GM13977 (cell line): Measurements from ENCODE around the gene MAPK8IP3.

Source experiments
- DNase-seq: peaks from one replicate; pipeline ENCODE4 v3.0.0; 2012; ENCODE audit warnings: low spot score
- CTCF ChIP-seq: IDR thresholded peaks from 2 replicates; pipeline ENCODE4 v1.5.1; 2012; ENCODE audit warnings: mild to moderate bottlenecking, control low read depth; ENCODE audit not compliant: insufficient read depth; ENCODE audit errors: extremely low read depth, missing control alignments
- in situ Hi-C: fragments of 300-500 bp; cut with MboI; formaldehyde crosslinking; loops from one replicate; pipeline ENCODE4 v1.12.0; 2022; ENCODE audit warnings: low sequenced_read_pairs, low pct_unique_long_range_greater_than_20kb, mixed read lengths, inconsistent platforms; ENCODE audit not compliant: unreplicated experiment

Gene MAPK8IP3

GRCh38 chr16:1809281-1809801 is 103.3 kb downstream of the MAPK8IP3 start:
- TF ChIP-seq CTCF = no peak
- in situ Hi-C loops = no loop called here
- no peak for DNase-seq

- in situ Hi-C loops = no loop called here
- no peak for TF ChIP-seq CTCF
- DNase-seq = no peak
Observed at GRCh38 chr16:1810106-1810505, 104.1 kb downstream of the MAPK8IP3 start.

GRCh38 chr16:1810536-1810935 is 104.5 kb downstream of the MAPK8IP3 start:
- TF ChIP-seq CTCF = no peak
- no peak for DNase-seq
- in situ Hi-C loops = no loop called here

GRCh38 chr16:1812732-1813163 is 106.8 kb downstream of the MAPK8IP3 start:
- no peak for DNase-seq
- TF ChIP-seq CTCF = peak; percentile 54
- in situ Hi-C loops = no loop called here

- in situ Hi-C loops = no loop called here
Observed at GRCh38 chr16:1815461-1815860, 109.5 kb downstream of the MAPK8IP3 start.

GRCh38 chr16:1816396-1817275 is 110.6 kb downstream of the MAPK8IP3 start:
- TF ChIP-seq CTCF = no peak
- in situ Hi-C loops = no loop called here
- no peak for DNase-seq

More at GRCh38 chr16:1815461-1815860, 109.5 kb downstream of the MAPK8IP3 start:
- no peak for TF ChIP-seq CTCF
- DNase-seq = no peak

GRCh38 chr16:1817276-1817589 is 111.2 kb downstream of the MAPK8IP3 start:
- DNase-seq = no peak
- in situ Hi-C loops = no loop called here
- no peak for TF ChIP-seq CTCF
